Colonic mucosa (tissue), 4 donors: Measurements from ENCODE around the gene DNA2. TPM values are rescaled to one million over a fixed set of nuclear protein-coding genes. Genes with fewer than 3 reads are reported as not detected.

Source experiments
- DNase-seq: peaks from one replicate; pipeline ENCODE4 v3.0.0-alpha.2; 2020
- H3K27ac ChIP-seq: fragments of 200-600 bp; one replicate; pipeline ENCODE4 v1.8.0; 2021
- H3K27me3 ChIP-seq: fragments of 200-600 bp; one replicate; pipeline ENCODE4 v1.8.0; 2021
- H3K36me3 ChIP-seq: fragments of 200-600 bp; one replicate; pipeline ENCODE4 v1.8.0; 2021
- H3K4me1 ChIP-seq: fragments of 200-600 bp; one replicate; pipeline ENCODE4 v1.8.0; 2021; ENCODE audit warnings: mild to moderate bottlenecking
- H3K4me3 ChIP-seq: fragments of 200-600 bp; one replicate; pipeline ENCODE4 v1.8.0; 2021
- H3K9ac ChIP-seq, 2 donors: one replicate each; pipeline ENCODE4 v1.7.0; 2013; ENCODE audit warnings: control low read depth in 2 of 2, low read depth in 2 of 2, low read length in 2 of 2
- H3K9me3 ChIP-seq: fragments of 200-600 bp; one replicate; pipeline ENCODE4 v1.8.0; 2021
- CTCF ChIP-seq: fragments of 200-600 bp; IDR thresholded peaks from one replicate; pipeline ENCODE4 v1.8.0; 2022; ENCODE audit warnings: antibody characterized with exemption, mild to moderate bottlenecking
- intact Hi-C: fragments of 100-400 bp; cut with DNase I; formaldehyde crosslinking; loops from one replicate; pipeline ENCODE4 v1.14.1; 2022
- total RNA-seq, 2 donors: library from RNA; stranded (reverse); fragmentation: NEBNext Ultra II Directional in 1 of 2; extraction: Animal tissue kit (Norgen Biotek cat#: 25700) in 1 of 2; gene quantifications; one replicate each; pipeline ENCODE4 v1.2.1, GENCODE V29; 2021
- donor health status: healthy.
- donor health status: DM: no; HTN: no; CAD: no.
- donor health status: DM: no; HTN: no; CAD: no.

The DNA2 gene
- total RNA-seq, 2 donors from 2014 or later = 7.7 to 16.4 TPM

- Histone ChIP-seq H3K4me1 (no peaks in the 10 kb centered on the region), H3K4me3 (no peak overlapping the region), H3K27me3 (no peaks in the 10 kb centered on the region), H3K27ac (no peak overlapping the region), H3K9ac (no peak overlapping the region), H3K9me3 (no peaks in the 10 kb centered on the region), H3K36me3 (no peaks in the 10 kb centered on the region)
- intact Hi-C loops = no loop called here
- TF ChIP-seq CTCF = no peak
- no peak for DNase-seq
Observed at GRCh38 chr10:68506411-68506810, 34.6 kb upstream of the DNA2 start.

GRCh38 chr10:68502846-68503245, 31.1 kb upstream of the DNA2 start:
- intact Hi-C loops = no loop called here
- Histone ChIP-seq H3K9ac (no peak overlapping the region), H3K4me3 (no peak overlapping the region), H3K36me3 (no peaks in the 10 kb centered on the region), H3K4me1 (no peaks in the 10 kb centered on the region), H3K27me3 (no peaks in the 10 kb centered on the region), H3K9me3 (no peaks in the 10 kb centered on the region), H3K27ac (no peak overlapping the region)
- TF ChIP-seq CTCF = no peak
- DNase-seq = no peak

- Histone ChIP-seq H3K9me3 (no peaks in the 10 kb centered on the region), H3K9ac (no peak overlapping the region), H3K27me3 (no peaks in the 10 kb centered on the region), H3K27ac (no peak overlapping the region), H3K4me1 (no peaks in the 10 kb centered on the region), H3K36me3 (no peaks in the 10 kb centered on the region), H3K4me3 (no peak overlapping the region)
- TF ChIP-seq CTCF = no peak
- intact Hi-C loops = no loop called here
- no peak for DNase-seq
Observed at GRCh38 chr10:68501691-68502090, 29.9 kb upstream of the DNA2 start.

GRCh38 chr10:68499544-68499943, 27.8 kb upstream of the DNA2 start:
- H3K9ac ChIP-seq = no peak overlapping the region
- H3K4me1 ChIP-seq = no peaks in the 10 kb centered on the region
- no peaks in the 10 kb centered on the region for H3K27me3 ChIP-seq
- H3K4me3 ChIP-seq = no peak overlapping the region
- intact Hi-C loops = no loop called here
- no peak overlapping the region for H3K27ac ChIP-seq
- no peaks in the 10 kb centered on the region for H3K9me3 ChIP-seq
- no peak for DNase-seq
- H3K36me3 ChIP-seq = no peaks in the 10 kb centered on the region
- TF ChIP-seq CTCF = no peak

GRCh38 chr10:68496072-68496471, 24.3 kb upstream of the DNA2 start:
- H3K27ac ChIP-seq = no peak overlapping the region
- no peaks in the 10 kb centered on the region for H3K36me3 ChIP-seq
- no peak overlapping the region for H3K4me3 ChIP-seq
- H3K9ac ChIP-seq = no peak overlapping the region
- no peaks in the 10 kb centered on the region for H3K9me3 ChIP-seq
- H3K4me1 ChIP-seq = no peaks in the 10 kb centered on the region
- DNase-seq = no peak
- intact Hi-C loops = no loop called here
- no peak for TF ChIP-seq CTCF
- H3K27me3 ChIP-seq = no peaks in the 10 kb centered on the region

- intact Hi-C loops = no loop called here
- no peak for DNase-seq
- no peaks in the 10 kb centered on the region for H3K9me3 ChIP-seq
- H3K36me3 ChIP-seq = no peaks in the 10 kb centered on the region
- H3K4me3 ChIP-seq = no peak overlapping the region
- no peak for TF ChIP-seq CTCF
- no peaks in the 10 kb centered on the region for H3K27me3 ChIP-seq
- no peak overlapping the region for H3K9ac ChIP-seq
- no peaks in the 10 kb centered on the region for H3K4me1 ChIP-seq
- no peak overlapping the region for H3K27ac ChIP-seq
Observed at GRCh38 chr10:68492118-68492517, 20.3 kb upstream of the DNA2 start.
